H1 (cell line): ENCODE results near the gene IQCM. TPM values are rescaled to one million over a fixed set of nuclear protein-coding genes. Genes with fewer than 3 reads are reported as not detected.

Experiments
- CTCF ChIA-PET: fragments of 300-600 bp; sonication (Branson Sonifier 250); formaldehyde crosslinking; loops from one replicate; lab custom pipeline; 2021; ENCODE audit not compliant: partially characterized antibody; lab: Charles Lee
- POLR2A ChIA-PET: fragments of 300-600 bp; sonication (Branson Sonifier 250); formaldehyde crosslinking; loops from one replicate; lab custom pipeline; 2021; ENCODE audit warnings: inconsistent platforms; ENCODE audit not compliant: partially characterized antibody; lab: Charles Lee
- DNase-seq, 2 experiments: peaks; one replicate each; pipeline versions ENCODE4 v3.0.0 to v3.0.0-alpha.2; 2010 to 2022; ENCODE audit warnings: low spot score in 2 of 2, low read depth in 1 of 2, mixed read lengths in 1 of 2
- FAIRE-seq: peaks from 2 replicates; lab custom pipeline; 2011; peaks lifted over from hg19 to GRCh38; lab: Jason Lieb, UNC
- H2AFZ ChIP-seq: 2 replicates; pipeline ENCODE4 v1.8.1; 2012; ENCODE audit warnings: low read length, inconsistent platforms
- H2AK5ac ChIP-seq: 2 replicates; pipeline ENCODE4 v1.6.1; 2013; ENCODE audit warnings: low read depth, low read length
- H2BK120ac ChIP-seq: replicated peaks from 2 replicates; pipeline ENCODE3; 2013; ENCODE audit warnings: low read depth, low read length, inconsistent platforms
- H2BK12ac ChIP-seq: 2 replicates; pipeline ENCODE4 v1.6.1; 2013; ENCODE audit warnings: low read depth, low read length
- H2BK15ac ChIP-seq: 2 replicates; pipeline ENCODE4 v1.6.1; 2013; ENCODE audit warnings: low read length
- H2BK20ac ChIP-seq: 2 replicates; pipeline ENCODE4 v1.6.1; 2013; ENCODE audit warnings: low read length
- H2BK5ac ChIP-seq: 2 replicates; pipeline ENCODE4 v1.6.1; 2013; ENCODE audit warnings: low read depth, low read length
- H3K14ac ChIP-seq: 2 replicates; pipeline ENCODE4 v1.6.1; 2013; ENCODE audit warnings: inconsistent platforms; ENCODE audit not compliant: insufficient read length
- H3K18ac ChIP-seq: 2 replicates; pipeline ENCODE4 v1.6.1; 2013; ENCODE audit warnings: low read length; ENCODE audit errors: extremely low read depth
- H3K23ac ChIP-seq: 2 replicates; pipeline ENCODE4 v1.6.1; 2013; ENCODE audit warnings: inconsistent platforms; ENCODE audit not compliant: insufficient read length
- H3K23me2 ChIP-seq: 2 replicates; pipeline ENCODE4 v1.6.1; 2013; ENCODE audit warnings: low read depth, low read length
- H3K27ac ChIP-seq: 2 replicates; pipeline ENCODE4 v1.6.1; 2011; ENCODE audit warnings: low read depth, low read length, inconsistent platforms
- H3K27me3 ChIP-seq, 4 experiments: replicated peaks in 1 of 4; 1 replicate in 1 of 4; 2 replicates in 3 of 4; pipeline versions ENCODE4 v1.6.1 to v1.8.1; 2011 to 2013; ENCODE audit warnings: low read length in 3 of 4, mild to moderate bottlenecking in 3 of 4, inconsistent platforms in 2 of 4, mixed read lengths in 2 of 4, moderate library complexity in 1 of 4; ENCODE audit not compliant: control insufficient read depth in 3 of 4, insufficient read depth in 3 of 4; ENCODE audit errors: extremely low read depth in 1 of 4
- H3K36me3 ChIP-seq, 4 experiments: 2 replicates each; pipeline versions ENCODE4 v1.6.1 to v1.8.1; 2011 to 2013; ENCODE audit warnings: mild to moderate bottlenecking in 4 of 4, low read length in 3 of 4, moderate library complexity in 2 of 4, control low read depth in 1 of 4, inconsistent platforms in 1 of 4; ENCODE audit not compliant: insufficient read depth in 4 of 4, control insufficient read depth in 2 of 4
- H3K4ac ChIP-seq: replicated peaks from 2 replicates; pipeline ENCODE3; 2013; ENCODE audit warnings: low read length, low read depth, mixed read lengths, inconsistent platforms; ENCODE audit not compliant: insufficient read length
- H3K4me1 ChIP-seq, 4 experiments: replicated peaks in 1 of 4; 1 replicate in 1 of 4; 2 replicates in 3 of 4; pipeline versions ENCODE4 v1.6.1 to v1.8.1; 2011 to 2013; ENCODE audit warnings: low read length in 3 of 4, inconsistent platforms in 2 of 4, mixed read lengths in 1 of 4; ENCODE audit not compliant: insufficient read depth in 4 of 4, control insufficient read depth in 3 of 4
- H3K4me2 ChIP-seq, 2 experiments: 2 replicates each; pipeline versions ENCODE4 v1.6.1 to v1.8.1; 2011 to 2013; ENCODE audit warnings: low read depth in 2 of 2, low read length in 2 of 2, control low read depth in 1 of 2, inconsistent platforms in 1 of 2, mild to moderate bottlenecking in 1 of 2; ENCODE audit not compliant: insufficient read depth in 1 of 2
- H3K4me3 ChIP-seq, 4 experiments: fragments of 200-600, 300-600 bp in 1 of 4; sonication (generic), shearing (Covaris generic), sonication (Bioruptor Twin) in 1 of 4; 2 replicates each; pipeline versions ENCODE4 v1.5.1 to v1.8.1; 2011 to 2016; ENCODE audit warnings: low read length in 4 of 4, low read depth in 3 of 4, control low read depth in 2 of 4, inconsistent platforms in 2 of 4, mild to moderate bottlenecking in 2 of 4, mixed read lengths in 1 of 4, moderate library complexity in 1 of 4; ENCODE audit not compliant: insufficient read depth in 2 of 4; ENCODE audit errors: extremely low read depth in 1 of 4
- H3K56ac ChIP-seq: replicated peaks from 2 replicates; pipeline ENCODE3; 2013; ENCODE audit warnings: low read depth, mild to moderate bottlenecking, mixed read lengths, low read length, inconsistent platforms; ENCODE audit not compliant: insufficient read length
- H3K79me1 ChIP-seq: 2 replicates; pipeline ENCODE4 v1.6.1; 2013; ENCODE audit warnings: low read depth, low read length, control low read depth
- H3K79me2 ChIP-seq, 2 experiments: 2 replicates each; pipeline versions ENCODE4 v1.6.1 to v1.8.1; 2012 to 2013; ENCODE audit warnings: low read length in 2 of 2, mild to moderate bottlenecking in 2 of 2, inconsistent platforms in 1 of 2; ENCODE audit not compliant: insufficient read depth in 2 of 2, control insufficient read depth in 1 of 2
- H3K9ac ChIP-seq, 4 experiments: replicated peaks in 1 of 4; 1 replicate in 1 of 4; 2 replicates in 3 of 4; pipeline versions ENCODE4 v1.6.1 to v1.8.1; 2011 to 2013; ENCODE audit warnings: low read depth in 3 of 4, low read length in 3 of 4, control low read depth in 2 of 4, mild to moderate bottlenecking in 2 of 4, moderate library complexity in 2 of 4, inconsistent platforms in 1 of 4; ENCODE audit errors: extremely low read depth in 1 of 4
- H3K9me3 ChIP-seq, 2 experiments: 2 replicates each; pipeline versions ENCODE4 v1.6.1 to v1.8.1; 2012 to 2013; ENCODE audit warnings: mild to moderate bottlenecking in 2 of 2, moderate library complexity in 2 of 2, control low read depth in 1 of 2, inconsistent platforms in 1 of 2, low read depth in 1 of 2, low read length in 1 of 2, mixed read lengths in 1 of 2; ENCODE audit not compliant: insufficient read depth in 2 of 2
- H4K20me1 ChIP-seq, 2 experiments: replicated peaks in 1 of 2; 2 replicates each; pipeline versions ENCODE3 to v1.8.1; 2011 to 2013; ENCODE audit warnings: inconsistent platforms in 2 of 2, low read length in 2 of 2, mild to moderate bottlenecking in 1 of 2; ENCODE audit not compliant: insufficient read depth in 2 of 2, control insufficient read depth in 1 of 2
- H4K5ac ChIP-seq: 2 replicates; pipeline ENCODE4 v1.6.1; 2013; ENCODE audit warnings: low read length, low read depth, mixed read lengths, inconsistent platforms; ENCODE audit not compliant: insufficient read length
- H4K8ac ChIP-seq: 2 replicates; pipeline ENCODE4 v1.8.0; 2013; ENCODE audit warnings: mild to moderate bottlenecking, moderate library complexity, low read length, inconsistent platforms; ENCODE audit not compliant: insufficient read depth; ENCODE audit errors: extremely low read depth
- H4K91ac ChIP-seq: replicated peaks from 2 replicates; pipeline ENCODE3; 2013; ENCODE audit warnings: low read length, mixed read lengths, inconsistent platforms; ENCODE audit not compliant: insufficient read length
- CBX5 ChIP-seq: fragments of 300-800, 300-1000 bp; sonication (generic); IDR thresholded peaks from 2 replicates; pipeline ENCODE4 v1.7.1; 2016; ENCODE audit warnings: antibody characterized with exemption, low read length, low read depth
- CTBP2 ChIP-seq: IDR thresholded peaks from 2 replicates; pipeline ENCODE4 v1.7.0; 2011; ENCODE audit warnings: borderline replicate concordance, mild to moderate bottlenecking, moderate library complexity, mixed read lengths, low read length; ENCODE audit not compliant: insufficient read depth, insufficient read length
- EZH2 ChIP-seq: fragments of 200-600 bp; sonication (generic); IDR thresholded peaks from 2 replicates; pipeline ENCODE4 v1.7.1; 2012; ENCODE audit warnings: low read depth, mild to moderate bottlenecking, moderate library complexity, low read length, inconsistent platforms; ENCODE audit not compliant: severe bottlenecking
- FOSL1 ChIP-seq: IDR thresholded peaks from 2 replicates; pipeline ENCODE4 v1.6.1; 2011; ENCODE audit warnings: mild to moderate bottlenecking, low read depth, low read length, moderate library complexity; ENCODE audit not compliant: insufficient read depth
- HDAC2 ChIP-seq, 2 experiments: fragments of 300-600 bp in 1 of 2; sonication (generic) in 1 of 2; IDR thresholded peaks; 2 replicates each; pipeline ENCODE4 v1.6.1; 2011 to 2012; ENCODE audit warnings: low read depth in 2 of 2, low read length in 2 of 2, mild to moderate bottlenecking in 2 of 2, moderate library complexity in 2 of 2, borderline replicate concordance in 1 of 2, inconsistent platforms in 1 of 2
- HDAC6 ChIP-seq: IDR thresholded peaks from one replicate; pipeline ENCODE4 v1.7.1; 2012; ENCODE audit warnings: low read depth, mild to moderate bottlenecking, inconsistent platforms, low read length, moderate library complexity
- JUN ChIP-seq: IDR thresholded peaks from 2 replicates; pipeline ENCODE4 v1.6.1; 2011; ENCODE audit warnings: low read depth, mild to moderate bottlenecking, improper control_type of control experiment, low read length
- NANOG ChIP-seq: IDR thresholded peaks from 2 replicates; pipeline ENCODE4 v1.6.1; 2011; ENCODE audit warnings: low read length, low read depth, mild to moderate bottlenecking, inconsistent platforms; ENCODE audit not compliant: insufficient read depth, poor library complexity, severe bottlenecking
- NRF1 ChIP-seq: IDR thresholded peaks from 2 replicates; pipeline ENCODE4 v1.6.1; 2011; ENCODE audit warnings: mild to moderate bottlenecking, low read depth, low read length, improper control_type of control experiment
- PHF8 ChIP-seq: fragments of 200-600 bp; sonication (generic); conservative IDR thresholded peaks from 2 replicates; pipeline ENCODE4 v1.7.1; 2012; ENCODE audit warnings: low read depth, mild to moderate bottlenecking, inconsistent platforms, low read length, moderate library complexity
- POLR2AphosphoS5 ChIP-seq: IDR thresholded peaks from 2 replicates; pipeline ENCODE4 v1.6.1; 2011; ENCODE audit warnings: low read depth, low read length
- POU5F1 ChIP-seq: IDR thresholded peaks from 2 replicates; pipeline ENCODE4 v1.6.1; 2011; ENCODE audit warnings: low read depth, mild to moderate bottlenecking, low read length, moderate library complexity
- TEAD4 ChIP-seq: IDR thresholded peaks from 2 replicates; pipeline ENCODE4 v1.6.1; 2012; ENCODE audit warnings: low read depth, low read length, inconsistent platforms, mixed read lengths
- YY1 ChIP-seq: IDR thresholded peaks from 2 replicates; pipeline ENCODE4 v1.6.1; 2011; ENCODE audit warnings: low read depth, mild to moderate bottlenecking, low read length
- WGBS, 2 experiments: shearing (Covaris generic) in 1 of 2; methylation state at CpG; one replicate each; pipeline versions ENCODE4 v1.1.6 to v1.1.7; 2013 to 2015; ENCODE audit warnings: low lambda C conversion rate in 2 of 2, mixed read lengths in 2 of 2, inconsistent platforms in 1 of 2, low coverage in 1 of 2, missing lambda C conversion rate in 1 of 2; ENCODE audit not compliant: insufficient replicate concordance in 2 of 2, insufficient coverage in 1 of 2, insufficient read length in 1 of 2; ENCODE audit errors: extremely low coverage in 1 of 2, missing lambda C conversion rate in 1 of 2; 5-methylcytosine and 5-hydroxymethylcytosine counted together
- polyA plus RNA-seq, 7 experiments: library from polyadenylated mRNA; depleted of rRNA in 3 of 7; stranded (reverse) in 5 of 7; unstranded in 2 of 7; fragments of >200 nt in 5 of 7; fragments of 200-250 nt in 2 of 7; gene quantifications; 1 replicate in 5 of 7; 2 replicates in 1 of 7; 4 replicates in 1 of 7; pipeline versions ENCODE4 v1.2.1 to v1.2.3, GENCODE V29; 2011 to 2013; ENCODE audit warnings: missing spikeins in 2 of 7, mixed read lengths in 2 of 7
- total RNA-seq: library from RNA; stranded (reverse); fragmentation: NEBNext Ultra II Directional; extraction: Animal tissue kit (Norgen Biotek cat#: 25700); gene quantifications from 2 replicates; pipeline ENCODE4 v1.2.1, GENCODE V29; 2021

Gene IQCM
- total and polyA plus RNA-seq, 2 of the 8 experiments (the other 6 are each of a cell fraction or from before 2014, with no cell fraction given) = not detected

- H3K79me2 ChIP-seq = no peaks in the 10 kb centered on the region
- no peak overlapping the region for H4K5ac ChIP-seq
- no peak overlapping the region for H2BK5ac ChIP-seq
- H2AFZ ChIP-seq = no peak overlapping the region
- no peak overlapping the region for H3K56ac ChIP-seq
- H4K91ac ChIP-seq = no peak overlapping the region
- H3K4me1 ChIP-seq = no peaks in the 10 kb centered on the region
- no peak for FAIRE-seq
- no peak overlapping the region for H2BK120ac ChIP-seq
- H3K18ac ChIP-seq = no peak overlapping the region
- H2BK20ac ChIP-seq = no peak overlapping the region
- no peak overlapping the region for H3K4me3 ChIP-seq
- no peak overlapping the region for H3K4ac ChIP-seq
- no peak overlapping the region for H3K27ac ChIP-seq
- DNase-seq = no peak
- H2BK15ac ChIP-seq = no peak overlapping the region
- H2AK5ac ChIP-seq = no peak overlapping the region
- H3K9ac ChIP-seq = no peak overlapping the region
- no peaks in the 10 kb centered on the region for H3K23me2 ChIP-seq
- no peaks in the 10 kb centered on the region for H3K79me1 ChIP-seq
- H4K8ac ChIP-seq = no peak overlapping the region
- no peaks in the 10 kb centered on the region for H3K36me3 ChIP-seq
- CTCF ChIA-PET = no interaction called here
- H4K20me1 ChIP-seq = no peaks in the 10 kb centered on the region
- WGBS, 2 experiments = 83% methylated on average over 1 of the region's 1 CpG; no CpG with 5 or more reads in 1 of the 2 experiments
- no peaks in the 10 kb centered on the region for H3K9me3 ChIP-seq
- no peak overlapping the region for H3K4me2 ChIP-seq
- POLR2A ChIA-PET = no interaction called here
- no peaks in the 10 kb centered on the region for H3K27me3 ChIP-seq
- no peak overlapping the region for H2BK12ac ChIP-seq
- no peak overlapping the region for H3K23ac ChIP-seq
- H3K14ac ChIP-seq = no peak overlapping the region
- TF ChIP-seq TEAD4 (no peak), POLR2AphosphoS5 (no peak), NRF1 (no peak), FOSL1 (no peak), HDAC2 (IDR thresholded peaks at IDR 0.05; ENCODE audit: borderline replicate concordance in 1 of 2, low read depth in 2 of 2, low read length in 2 of 2) (no peak), JUN (no peak), CTBP2 (no peak), NANOG (no peak), EZH2 (no peak), POU5F1 (no peak), PHF8 (no peak), HDAC6 (no peak), YY1 (no peak), CBX5 (no peak)
Measured at GRCh38 chr4:149766135-149766534, 49.5 kb downstream of the IQCM start.
